ENCODE measurements around the gene CHAMP1. TPM values are rescaled to one million over a fixed set of nuclear protein-coding genes. Genes with fewer than 3 reads are reported as not detected.

The CHAMP1 gene
- total RNA-seq, 2 donors from 2014 or later = 23.0 to 56.3 TPM

GRCh38 chr13:114281351-114282040, 32.8 kb upstream of the CHAMP1 start, which contains the start of gene UPF3A:
UPF3A (plus strand) TSS chr13:114281601; CDS start chr13:114281640, 39 bp downstream.
- Histone ChIP-seq H3K27me3 (replicated peaks; ENCODE audit: insufficient read depth) (no peaks in the 10 kb centered on the region), H3K36me3 (no peaks in the 10 kb centered on the region), H3K4me1 (replicated peaks) (peaks cover 3% of the 10 kb centered on the region), H3K27ac (peak within 1 kb of the TSS; percentile 92 to 98), H3K4me3 (peak within 1 kb of the TSS; percentile 60 to 84), H3K9me3 (no peaks in the 10 kb centered on the region)
- DNase-seq (ENCODE audit: low spot score) = peak; percentile 86
- WGBS = under 1% methylated on average over 32 of the region's 89 CpGs
- TF ChIP-seq, protein P1, sequence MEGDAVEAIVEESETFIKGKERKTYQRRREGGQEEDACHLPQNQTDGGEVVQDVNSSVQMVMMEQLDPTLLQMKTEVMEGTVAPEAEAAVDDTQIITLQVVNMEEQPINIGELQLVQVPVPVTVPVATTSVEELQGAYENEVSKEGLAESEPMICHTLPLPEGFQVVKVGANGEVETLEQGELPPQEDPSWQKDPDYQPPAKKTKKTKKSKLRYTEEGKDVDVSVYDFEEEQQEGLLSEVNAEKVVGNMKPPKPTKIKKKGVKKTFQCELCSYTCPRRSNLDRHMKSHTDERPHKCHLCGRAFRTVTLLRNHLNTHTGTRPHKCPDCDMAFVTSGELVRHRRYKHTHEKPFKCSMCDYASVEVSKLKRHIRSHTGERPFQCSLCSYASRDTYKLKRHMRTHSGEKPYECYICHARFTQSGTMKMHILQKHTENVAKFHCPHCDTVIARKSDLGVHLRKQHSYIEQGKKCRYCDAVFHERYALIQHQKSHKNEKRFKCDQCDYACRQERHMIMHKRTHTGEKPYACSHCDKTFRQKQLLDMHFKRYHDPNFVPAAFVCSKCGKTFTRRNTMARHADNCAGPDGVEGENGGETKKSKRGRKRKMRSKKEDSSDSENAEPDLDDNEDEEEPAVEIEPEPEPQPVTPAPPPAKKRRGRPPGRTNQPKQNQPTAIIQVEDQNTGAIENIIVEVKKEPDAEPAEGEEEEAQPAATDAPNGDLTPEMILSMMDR (IDR thresholded peaks at IDR 0.05) = peak in 1 of 4 experiments; percentile 9
- TF ChIP-seq POLR2A (IDR thresholded peaks at IDR 0.05) (peak; percentile 72), POLR2AphosphoS5 (IDR thresholded peaks at IDR 0.05) (no peak)
- intact Hi-C loops (cut with DNase I) = no loop called here

DNA sequence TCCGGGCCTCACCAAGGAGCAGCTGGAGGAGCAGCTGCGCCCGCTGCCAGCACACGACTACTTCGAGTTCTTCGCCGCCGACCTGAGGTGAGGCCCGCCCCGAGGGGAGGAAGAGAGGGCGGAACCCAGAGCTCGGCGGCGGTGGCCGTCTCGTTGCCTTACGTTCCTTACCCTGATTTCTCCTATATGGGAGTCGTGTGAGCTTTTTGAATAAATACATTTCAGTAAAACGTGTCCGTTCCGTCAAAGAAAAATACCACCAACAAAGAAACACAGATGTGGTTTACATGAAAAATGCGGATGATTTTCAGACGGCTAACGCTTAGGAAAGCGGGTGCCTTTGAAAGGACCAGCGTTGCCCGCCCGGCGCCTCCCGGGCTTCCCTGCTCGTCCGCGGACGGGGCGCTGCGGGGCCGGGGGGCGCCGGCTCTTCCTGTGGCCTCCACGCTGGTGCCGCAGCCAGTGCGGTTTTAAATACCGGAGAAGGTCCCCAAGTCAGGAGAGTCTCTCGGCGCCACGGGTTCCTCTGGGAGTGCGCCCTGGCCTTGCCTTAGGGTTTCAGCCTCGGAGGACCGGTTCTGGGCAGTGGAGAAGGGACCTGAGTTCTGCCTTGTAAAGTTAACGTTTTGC, 32.1 kb upstream of the CHAMP1 start:
- TF ChIP-seq POLR2AphosphoS5 (IDR thresholded peaks at IDR 0.05) (peak; percentile 50), POLR2A (IDR thresholded peaks at IDR 0.05) (peak; percentile 70)
- TF ChIP-seq, protein P1 (IDR thresholded peaks at IDR 0.05) = no peak
- WGBS = under 1% methylated on average over 48 of the region's 50 CpGs
- intact Hi-C loops (cut with DNase I) = no loop called here

GRCh38 chr13:114283576-114283975, 30.7 kb upstream of the CHAMP1 start:
- intact Hi-C loops (cut with DNase I) = no loop called here
- H3K4me1 ChIP-seq (replicated peaks) = peaks cover 3% of the 10 kb centered on the region
- no peaks in the 10 kb centered on the region for H3K27me3 ChIP-seq (replicated peaks; ENCODE audit: insufficient read depth)
- 61% methylated on average over 3 of the region's 3 CpGs for WGBS
- TF ChIP-seq, protein P1 (IDR thresholded peaks at IDR 0.05) = no peak
- TF ChIP-seq POLR2AphosphoS5 (IDR thresholded peaks at IDR 0.05) (no peak), POLR2A (IDR thresholded peaks at IDR 0.05) (no peak)
- DNase-seq (ENCODE audit: low spot score) = no peak
- H3K4me3 ChIP-seq = no peak overlapping the region
- no peaks in the 10 kb centered on the region for H3K36me3 ChIP-seq
- no peaks in the 10 kb centered on the region for H3K9me3 ChIP-seq
- H3K27ac ChIP-seq = no peak overlapping the region

More for the DNA sequence above, 32.1 kb upstream of the CHAMP1 start:
- Histone ChIP-seq H3K4me1 (replicated peaks) (peaks cover 3% of the 10 kb centered on the region), H3K4me3 (peak overlapping the region; percentile 60 to 84), H3K36me3 (no peaks in the 10 kb centered on the region), H3K27ac (peak overlapping the region; percentile 92 to 98), H3K9me3 (no peaks in the 10 kb centered on the region), H3K27me3 (replicated peaks; ENCODE audit: insufficient read depth) (no peaks in the 10 kb centered on the region)
- DNase-seq (ENCODE audit: low spot score) = peak; percentile 16

GRCh38 chr13:114284680-114285079, 29.6 kb upstream of the CHAMP1 start:
- intact Hi-C loops (cut with DNase I) = no loop called here
- H3K27ac ChIP-seq = no peak overlapping the region
- DNase-seq (ENCODE audit: low spot score) = no peak
- peaks cover 3% of the 10 kb centered on the region for H3K4me1 ChIP-seq (replicated peaks)
- H3K36me3 ChIP-seq = no peaks in the 10 kb centered on the region
- 92% methylated on average over 8 of the region's 8 CpGs for WGBS
- H3K4me3 ChIP-seq = no peak overlapping the region
- no peaks in the 10 kb centered on the region for H3K9me3 ChIP-seq
- H3K27me3 ChIP-seq (replicated peaks; ENCODE audit: insufficient read depth) = no peaks in the 10 kb centered on the region
- TF ChIP-seq POLR2AphosphoS5 (IDR thresholded peaks at IDR 0.05) = no peak
- TF ChIP-seq POLR2A (IDR thresholded peaks at IDR 0.05) = no peak
- TF ChIP-seq, protein P1 (IDR thresholded peaks at IDR 0.05) = no peak

All from prostate gland (tissue), 2 donors.